MCF 10A (cell line): ENCODE data around the gene MOB3C. TPM values are rescaled to one million over a fixed set of nuclear protein-coding genes. Genes with fewer than 3 reads are reported as not detected.

Experiments used
- BruUV-seq: library from RNA; stranded (reverse); fragments of 400-500 nt; replicated peaks from 2 replicates; lab custom pipeline; 2021; lab: Mats Ljungman, UMichigan
- CTCF ChIA-PET: fragments of 300-600 bp; sonication (Branson Sonifier 250); formaldehyde crosslinking; extraction: SDS; loops from one replicate; lab custom pipeline; 2021; ENCODE audit warnings: antibody characterized with exemption, inconsistent platforms; lab: Yijun Ruan, JAX
- POLR2A ChIA-PET: fragments of 300-600, 350-650 bp; sonication (Branson Sonifier 250); formaldehyde crosslinking; extraction: SDS; loops from one replicate; lab custom pipeline; 2020; ENCODE audit warnings: antibody characterized with exemption, inconsistent platforms; lab: Yijun Ruan, JAX
- DNase-seq: peaks from one replicate; pipeline ENCODE4 v3.0.0-alpha.2; 2018; ENCODE audit not compliant: unreplicated experiment
- H3K27ac Mint-ChIP-seq: one replicate; pipeline ENCODE4 v1.8.0; 2022; ENCODE audit warnings: mild to moderate bottlenecking, low read depth, mixed read lengths; ENCODE audit not compliant: unreplicated experiment
- H3K27me3 Mint-ChIP-seq: one replicate; pipeline ENCODE4 v1.8.0; 2022; ENCODE audit warnings: mixed read lengths; ENCODE audit not compliant: insufficient read depth, unreplicated experiment
- H3K36me3 Mint-ChIP-seq: one replicate; pipeline ENCODE4 v1.8.0; 2022; ENCODE audit warnings: mild to moderate bottlenecking, moderate library complexity, mixed read lengths; ENCODE audit not compliant: insufficient read depth, unreplicated experiment
- H3K4me1 Mint-ChIP-seq: one replicate; pipeline ENCODE4 v1.8.0; 2022; ENCODE audit warnings: mixed read lengths; ENCODE audit not compliant: insufficient read depth, unreplicated experiment
- H3K4me3 Mint-ChIP-seq: one replicate; pipeline ENCODE4 v1.8.0; 2022; ENCODE audit warnings: mild to moderate bottlenecking, moderate library complexity, mixed read lengths; ENCODE audit not compliant: unreplicated experiment
- H3K9me3 Mint-ChIP-seq: one replicate; pipeline ENCODE4 v1.8.0; 2022; ENCODE audit warnings: mixed read lengths; ENCODE audit not compliant: unreplicated experiment
- intact Hi-C: fragments of 100-400 bp; cut with micrococcal nuclease; formaldehyde crosslinking; loops from 2 replicates; pipeline ENCODE4 v1.14.1; 2022
- total RNA-seq: library from RNA; stranded (reverse); gene quantifications from 2 replicates; pipeline ENCODE4 v1.2.3, GENCODE V29; 2022
- TF ChIP-seq, protein P1 (sequence below): fragments of 200-600 bp; IDR thresholded peaks from one replicate; pipeline ENCODE4 v1.8.0; 2022; ENCODE audit warnings: antibody characterized with exemption, mild to moderate bottlenecking; ENCODE audit not compliant: unreplicated experiment

Gene MOB3C
- total RNA-seq, 1 experiment from 2014 or later = 5.8 TPM

DNA sequence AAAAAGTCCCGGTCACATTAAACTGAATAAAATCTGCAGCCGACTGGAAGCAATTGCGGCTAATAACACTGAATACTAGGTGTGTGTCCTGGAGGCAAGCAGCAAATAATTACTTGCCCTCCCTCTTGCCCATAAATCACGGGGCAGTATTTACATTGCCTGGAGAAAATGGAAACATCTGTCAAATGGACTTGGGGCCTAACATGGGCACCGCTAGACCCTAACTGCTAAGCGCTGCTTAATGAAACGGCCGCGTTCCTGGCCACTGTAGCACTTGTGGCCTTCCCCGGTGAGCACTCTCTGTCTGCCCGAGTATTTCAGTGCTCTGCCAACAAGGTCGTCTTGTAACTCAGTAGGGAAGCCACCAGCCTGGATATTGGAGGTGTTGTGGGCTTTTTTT is 41.3 kb downstream of the MOB3C start:
- Mint-ChIP-seq H3K9me3 (no peaks in the 10 kb centered on the region), H3K36me3 (peaks cover 18% of the 10 kb centered on the region), H3K4me3 (no peak overlapping the region), H3K27me3 (no peaks in the 10 kb centered on the region), H3K4me1 (no peaks in the 10 kb centered on the region), H3K27ac (no peak overlapping the region)
- TF ChIP-seq, protein P1, sequence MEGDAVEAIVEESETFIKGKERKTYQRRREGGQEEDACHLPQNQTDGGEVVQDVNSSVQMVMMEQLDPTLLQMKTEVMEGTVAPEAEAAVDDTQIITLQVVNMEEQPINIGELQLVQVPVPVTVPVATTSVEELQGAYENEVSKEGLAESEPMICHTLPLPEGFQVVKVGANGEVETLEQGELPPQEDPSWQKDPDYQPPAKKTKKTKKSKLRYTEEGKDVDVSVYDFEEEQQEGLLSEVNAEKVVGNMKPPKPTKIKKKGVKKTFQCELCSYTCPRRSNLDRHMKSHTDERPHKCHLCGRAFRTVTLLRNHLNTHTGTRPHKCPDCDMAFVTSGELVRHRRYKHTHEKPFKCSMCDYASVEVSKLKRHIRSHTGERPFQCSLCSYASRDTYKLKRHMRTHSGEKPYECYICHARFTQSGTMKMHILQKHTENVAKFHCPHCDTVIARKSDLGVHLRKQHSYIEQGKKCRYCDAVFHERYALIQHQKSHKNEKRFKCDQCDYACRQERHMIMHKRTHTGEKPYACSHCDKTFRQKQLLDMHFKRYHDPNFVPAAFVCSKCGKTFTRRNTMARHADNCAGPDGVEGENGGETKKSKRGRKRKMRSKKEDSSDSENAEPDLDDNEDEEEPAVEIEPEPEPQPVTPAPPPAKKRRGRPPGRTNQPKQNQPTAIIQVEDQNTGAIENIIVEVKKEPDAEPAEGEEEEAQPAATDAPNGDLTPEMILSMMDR = no peak
- BruUV-seq = no TSS peak
- intact Hi-C loops = no loop called here
- ChIA-PET CTCF (interaction anchor here (0.9 to 2.2 kb wide), 2 partner anchors 19 to 27 kb away, joined by 3 to 9 read pairs; no protein-coding TSS in a partner anchor), POLR2A (interaction anchor here (0.6 kb wide), 1 partner anchor 134 kb away, joined by 3 read pairs; no protein-coding TSS in a partner anchor)
- no peak for DNase-seq

DNA sequence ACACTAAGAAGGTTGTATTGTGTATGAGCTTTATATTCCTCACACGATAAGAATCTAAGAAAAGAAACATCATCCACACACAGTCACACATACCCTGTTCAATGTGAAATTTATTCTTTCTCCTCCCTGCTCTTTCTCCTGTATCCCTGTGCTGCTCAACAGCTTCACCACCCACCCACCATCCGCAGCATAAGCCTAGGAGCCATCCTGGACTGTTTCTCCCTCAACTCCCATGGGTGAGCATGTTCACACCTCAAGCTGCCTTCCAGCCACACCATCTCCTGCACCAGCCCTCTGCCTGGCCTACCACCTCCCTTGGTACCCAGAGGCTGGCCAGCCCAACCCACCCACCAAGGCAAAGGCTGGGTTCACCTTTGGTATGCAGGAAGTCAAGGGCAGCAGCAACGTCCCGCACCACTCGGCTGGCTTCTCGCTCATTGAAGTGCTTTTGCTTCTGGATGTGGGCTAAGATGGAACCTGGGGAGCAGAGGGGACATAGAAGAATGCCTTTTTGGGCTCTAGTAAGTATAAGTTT is 44.9 kb downstream of the MOB3C start:
- Mint-ChIP-seq H3K27ac (no peak overlapping the region), H3K4me3 (no peak overlapping the region), H3K4me1 (no peaks in the 10 kb centered on the region), H3K36me3 (peaks cover 17% of the 10 kb centered on the region), H3K9me3 (no peaks in the 10 kb centered on the region), H3K27me3 (no peaks in the 10 kb centered on the region)
- intact Hi-C loops = no loop called here
- DNase-seq = no peak
- TF ChIP-seq, protein P1 = no peak
- no TSS peak for BruUV-seq
- CTCF ChIA-PET = interaction anchor here (1.2 kb wide), 1 partner anchor 24 kb away, joined by 4 read pairs; no protein-coding TSS in a partner anchor
- POLR2A ChIA-PET = interaction anchor here (1.2 kb wide), 1 partner anchor 33 kb away, joined by 3 read pairs; the partner anchor contains the start of gene MKNK1

DNA sequence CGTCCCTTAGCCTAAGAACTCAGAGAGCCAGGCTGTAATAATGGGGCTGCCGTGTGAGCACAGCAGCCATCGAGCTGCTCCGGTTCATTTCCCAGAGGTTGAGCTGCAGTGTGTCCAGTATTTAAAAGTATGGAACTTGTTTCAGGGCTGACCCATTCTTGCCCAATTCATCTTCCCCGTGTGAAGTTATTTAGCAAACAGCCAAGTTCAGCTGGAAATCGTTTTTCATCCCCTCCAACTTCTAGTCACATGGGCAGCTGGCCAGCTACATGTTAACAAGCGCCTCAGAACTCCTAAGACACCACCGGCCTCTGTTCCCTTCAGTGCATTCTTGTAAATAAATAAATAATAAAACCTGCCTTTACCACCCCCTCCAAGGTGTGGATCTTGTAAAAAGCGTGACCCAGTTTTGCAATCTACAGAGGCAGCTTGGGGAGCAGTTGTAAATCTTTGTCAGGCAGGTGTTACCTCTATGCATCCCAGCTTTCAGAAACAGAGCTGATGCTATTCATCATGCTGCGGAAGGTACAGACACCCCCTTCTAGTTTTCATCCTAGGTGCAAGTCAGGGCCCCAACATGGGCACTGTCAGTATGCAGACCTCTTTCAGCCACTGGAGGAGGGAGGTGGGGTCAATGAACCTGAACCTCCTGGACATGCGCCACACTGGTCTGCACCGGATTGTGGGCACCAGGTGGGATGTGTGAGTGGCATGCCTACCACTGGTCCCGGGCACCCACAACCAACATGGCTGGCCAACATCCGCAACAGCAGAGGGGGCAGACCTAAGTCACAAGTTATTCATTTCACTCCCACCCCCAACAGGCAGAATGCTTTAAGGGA is 46.5 kb downstream of the MOB3C start:
- Mint-ChIP-seq H3K9me3 (no peaks in the 10 kb centered on the region), H3K4me3 (no peak overlapping the region), H3K36me3 (peaks cover 21% of the 10 kb centered on the region), H3K27ac (no peak overlapping the region), H3K4me1 (no peaks in the 10 kb centered on the region), H3K27me3 (no peaks in the 10 kb centered on the region)
- DNase-seq = no peak
- BruUV-seq = no TSS peak
- TF ChIP-seq, protein P1 = no peak
- intact Hi-C loops = no loop called here
- ChIA-PET POLR2A (interaction anchor here (1.2 to 1.5 kb wide), 2 partner anchors 9 to 34 kb away, joined by 3 to 4 read pairs; partner anchors contain the start of gene MKNK1), CTCF (interaction anchor here (0.7 to 1.3 kb wide), 3 partner anchors 22 to 41 kb away, joined by 3 to 4 read pairs (median 3); no protein-coding TSS in a partner anchor)

DNA sequence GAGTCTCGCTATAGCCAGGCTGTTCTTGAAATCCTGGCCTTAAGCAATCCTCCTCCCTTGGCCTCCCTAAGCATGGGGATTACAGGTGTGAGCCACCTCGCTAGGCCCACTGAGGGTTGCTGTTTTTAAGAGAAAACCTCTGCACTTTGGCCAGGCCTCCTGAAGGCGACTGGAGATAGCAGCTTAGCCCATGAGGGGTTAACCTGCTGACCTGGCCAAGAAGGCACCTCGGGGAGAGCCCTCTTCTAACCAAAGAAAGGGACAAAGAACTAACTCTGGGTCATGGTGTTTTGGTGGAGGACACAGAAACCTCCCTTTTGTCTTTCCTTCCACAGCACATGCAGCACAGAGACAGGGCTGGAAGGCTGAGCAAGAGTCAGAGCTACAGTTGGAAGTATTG is 47.5 kb downstream of the MOB3C start:
- no peak for DNase-seq
- intact Hi-C loops = no loop called here
- H3K9me3 Mint-ChIP-seq = no peaks in the 10 kb centered on the region
- no peaks in the 10 kb centered on the region for H3K4me1 Mint-ChIP-seq
- no peak overlapping the region for H3K27ac Mint-ChIP-seq
- H3K27me3 Mint-ChIP-seq = no peaks in the 10 kb centered on the region
- ChIA-PET POLR2A (interaction anchor here (1.5 kb wide), 1 partner anchor 8 kb away, joined by 4 read pairs; no protein-coding TSS in a partner anchor), CTCF (interaction anchor here (0.6 to 0.7 kb wide), 2 partner anchors 21 to 40 kb away, joined by 3 to 4 read pairs; no protein-coding TSS in a partner anchor)
- TF ChIP-seq, protein P1 = no peak
- no peak overlapping the region for H3K4me3 Mint-ChIP-seq
- H3K36me3 Mint-ChIP-seq = peaks cover 28% of the 10 kb centered on the region
- BruUV-seq = no TSS peak
